NCI-H2029 treated with DMSO at 0.1 percent for 48 hours (cell line): ENCODE data around the gene ZNF324B.
"Not testable (repeated sequence)": the region's sequence is repeated elsewhere in the genome, so short reads cannot be mapped to it uniquely, and the experiment has no call there.

Experiments
- DNase-seq: peaks from one replicate; lab custom pipeline; 2025; lab: John Stamatoyannopoulos, UW

ZNF324B gene

DNA sequence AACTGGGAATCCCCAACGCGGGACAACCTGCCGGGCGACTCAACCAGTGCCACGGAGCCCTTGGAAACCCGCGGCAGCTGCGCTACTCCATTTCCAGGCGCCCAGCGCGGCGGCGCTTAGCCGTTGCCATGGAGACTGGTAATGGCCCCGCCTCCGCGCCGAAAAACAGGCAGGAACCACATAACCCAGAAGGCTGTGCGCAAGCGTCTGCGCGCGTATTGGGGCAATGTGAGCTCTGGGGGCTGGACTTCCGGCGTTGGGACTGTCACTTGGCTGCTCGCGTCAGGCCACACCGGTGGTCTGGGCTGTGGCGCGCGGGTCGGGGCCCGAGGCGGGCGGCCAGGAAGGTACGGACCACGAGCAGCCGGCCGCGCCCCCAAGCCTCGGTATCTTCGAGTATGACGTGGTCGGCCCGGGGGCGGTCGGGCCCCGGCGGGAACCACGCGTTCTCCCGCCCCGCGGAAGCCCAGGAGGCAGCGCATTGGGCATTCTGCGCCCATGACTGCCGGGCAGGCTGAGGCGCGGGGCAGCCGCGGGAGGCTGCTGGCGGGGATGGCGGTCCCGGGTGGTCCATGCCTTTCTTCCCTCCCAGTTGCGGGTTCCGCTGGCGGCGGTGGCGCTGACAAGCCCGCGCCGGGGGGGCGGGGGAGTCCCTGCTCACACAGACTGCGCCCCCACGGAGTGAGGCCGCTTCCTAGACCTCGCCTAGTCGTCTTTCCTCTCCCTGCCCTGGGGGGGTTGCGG is at the start of gene ZNF324B:
ZNF324B (plus strand) TSS at position 265 of the 744 bp plus-strand sequence. CDS start 2,080 bp downstream, outside the sequence.
- peak; percentile 87 for DNase-seq

DNA sequence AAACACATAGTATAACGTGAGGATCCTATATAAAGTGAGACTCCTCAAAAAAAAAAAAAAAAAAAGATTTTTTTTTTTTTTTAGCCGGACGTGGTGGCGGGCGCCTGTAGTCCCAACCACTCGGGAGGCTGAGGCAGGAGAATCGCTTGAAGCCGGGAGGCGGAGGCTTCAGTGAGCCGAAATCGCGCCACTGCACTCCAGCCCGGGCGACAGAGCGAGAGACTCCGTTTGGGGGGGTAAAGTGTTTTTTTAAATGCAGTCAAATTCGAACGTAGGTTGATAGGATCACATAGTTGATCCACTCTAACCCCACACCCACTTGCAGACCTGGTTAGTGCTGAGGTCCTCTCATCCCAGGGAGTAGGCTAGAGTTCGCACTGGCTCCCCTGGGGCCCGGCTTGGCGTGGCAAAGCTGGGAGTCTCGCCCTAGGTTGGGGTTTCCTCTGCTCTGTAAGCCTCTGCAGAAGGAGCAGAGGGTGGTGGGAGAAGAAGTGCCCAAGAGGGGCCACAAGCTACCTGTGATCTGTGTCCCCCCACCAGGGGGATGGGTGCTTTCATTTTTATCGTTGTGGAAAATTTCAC is 49.5 kb upstream of the ZNF324B start:
- DNase-seq: no peak

DNA sequence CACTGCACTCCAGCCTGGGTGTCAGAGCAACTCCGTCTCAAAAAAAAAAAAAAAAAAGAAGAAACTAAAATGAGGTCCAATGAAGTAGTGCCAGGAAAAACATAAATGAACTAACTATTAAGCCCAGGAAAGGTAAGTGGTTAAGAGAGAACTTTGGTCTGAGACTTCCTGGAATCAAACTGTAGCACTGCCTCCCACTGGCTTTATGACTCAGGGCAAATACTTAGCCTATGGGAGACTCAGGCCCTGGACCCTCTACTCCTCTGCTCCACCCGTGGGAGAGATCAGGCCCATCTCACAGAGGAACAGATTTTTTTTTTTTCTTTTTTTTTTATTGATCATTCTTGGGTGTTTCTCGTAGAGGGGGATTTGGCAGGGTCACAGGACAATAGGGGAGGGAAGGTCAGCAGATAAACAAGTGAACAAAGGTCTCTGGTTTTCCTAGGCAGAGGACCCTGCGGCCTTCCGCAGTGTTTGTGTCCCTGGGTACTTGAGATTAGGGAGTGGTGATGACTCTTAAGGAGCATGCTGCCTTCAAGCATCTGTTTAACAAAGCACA is 47.4 kb upstream of the ZNF324B start:
- DNase-seq: not testable (repeated sequence)

- DNase-seq: no peak
Measured at GRCh38 chr19:58406818-58407657, 44.4 kb upstream of the ZNF324B start.

DNA sequence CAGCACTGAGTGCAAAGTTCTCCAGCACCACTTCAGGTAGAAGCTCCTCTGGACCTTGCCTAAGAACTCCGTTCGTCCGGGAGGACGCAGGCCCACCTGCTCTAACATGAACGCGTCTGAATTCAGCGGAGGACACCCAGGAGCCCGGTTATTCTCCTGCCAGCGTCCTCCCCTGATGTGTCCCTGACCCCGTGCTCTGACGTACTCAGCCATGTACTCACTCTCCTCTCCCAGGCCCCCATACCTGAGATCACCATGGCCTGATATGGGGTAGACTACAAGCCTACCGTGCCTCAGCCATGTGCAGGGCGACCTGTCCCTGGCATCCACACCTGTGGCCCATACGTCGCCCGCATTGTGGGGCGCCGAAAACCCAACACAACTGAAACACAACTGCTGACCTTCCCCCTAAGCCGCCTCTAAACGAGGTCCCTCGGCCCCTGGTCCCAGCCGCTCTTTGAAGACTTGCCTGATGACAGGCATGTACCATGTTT is 43.7 kb upstream of the ZNF324B start:
- DNase-seq: no peak

DNA sequence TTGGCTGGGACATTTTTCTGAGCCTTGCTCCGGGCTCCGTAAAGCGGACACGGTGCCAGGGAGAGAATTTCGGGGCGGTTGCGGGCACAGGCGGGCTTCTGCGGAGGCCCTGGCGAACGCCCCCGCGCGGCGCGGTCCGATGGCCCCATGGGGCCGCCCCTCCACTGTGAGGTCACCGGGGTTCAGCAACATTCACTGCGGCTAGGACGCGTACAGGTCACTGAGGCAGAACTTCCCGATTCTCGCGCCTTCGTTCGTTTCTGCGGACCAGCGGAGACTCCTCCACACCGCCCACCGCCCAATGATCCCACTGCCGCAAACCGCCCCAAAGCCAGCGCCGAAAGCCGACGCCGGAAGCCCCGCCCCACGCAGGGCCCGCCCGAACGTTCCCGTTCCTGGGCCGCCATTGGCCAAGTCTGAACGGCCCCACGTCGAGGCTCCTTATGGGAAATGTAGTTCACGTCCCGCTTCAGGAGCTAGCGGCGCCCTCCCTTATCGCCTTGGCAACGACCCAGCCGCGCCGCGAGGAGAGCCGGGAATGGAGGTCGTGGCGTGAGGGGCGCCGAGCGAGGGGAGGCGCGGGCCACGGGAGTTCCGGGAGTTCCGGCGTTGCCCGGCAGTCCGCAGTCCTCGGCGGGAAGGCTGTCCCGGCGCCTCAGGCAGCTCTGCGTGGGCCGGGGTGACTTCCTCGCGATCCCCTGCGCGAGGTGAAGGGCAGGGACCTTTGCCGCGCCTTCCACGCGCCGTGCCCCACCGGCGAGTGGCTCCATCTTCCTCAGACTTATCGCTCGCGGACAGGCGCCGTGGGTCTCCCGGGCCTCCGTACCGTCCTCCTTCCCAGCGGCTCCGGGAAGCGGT is 43.0 kb upstream of the ZNF324B start, which contains the start of gene ZNF584:
ZNF584 (plus strand) TSS at position 498 of the 858 bp plus-strand sequence. CDS start 499 bp downstream, outside the sequence.
- peak; percentile 77 for DNase-seq

GRCh38 chr19:58409010-58409790 is 42.2 kb upstream of the ZNF324B start:
- no peak for DNase-seq

DNA sequence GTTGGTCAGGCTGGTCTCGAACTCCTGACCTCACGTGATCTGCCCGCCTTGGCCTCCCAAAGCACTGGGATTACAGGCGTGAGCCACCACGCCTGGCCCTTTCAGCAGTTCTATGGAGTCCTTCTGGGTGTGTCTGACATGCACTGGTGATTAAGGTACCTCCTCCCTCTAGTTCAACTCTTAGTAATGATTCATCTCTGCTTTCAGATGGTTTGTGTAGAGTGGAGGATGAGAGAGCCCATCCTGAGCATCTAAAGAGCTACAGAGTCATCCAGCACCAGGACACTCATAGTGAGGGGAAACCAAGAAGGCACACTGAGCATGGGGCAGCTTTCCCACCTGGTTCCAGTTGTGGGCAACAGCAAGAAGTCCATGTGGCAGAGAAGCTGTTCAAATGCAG is 34.8 kb upstream of the ZNF324B start:
- no peak for DNase-seq

DNA sequence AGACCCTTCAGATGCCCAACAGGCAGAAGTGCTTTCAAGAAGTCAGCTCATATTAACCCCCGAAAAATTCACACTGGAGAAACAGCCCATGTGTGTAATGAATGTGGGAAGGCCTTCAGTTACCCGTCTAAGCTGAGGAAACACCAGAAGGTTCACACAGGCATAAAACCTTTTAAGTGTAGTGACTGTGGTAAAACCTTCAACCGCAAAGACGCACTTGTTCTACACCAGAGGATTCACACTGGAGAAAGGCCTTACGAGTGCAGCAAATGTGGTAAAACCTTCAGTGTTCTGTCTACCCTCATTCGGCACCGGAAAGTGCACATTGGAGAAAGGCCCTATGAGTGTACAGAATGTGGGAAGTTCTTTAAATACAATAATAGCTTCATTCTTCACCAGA is 34.4 kb upstream of the ZNF324B start:
- no peak for DNase-seq

- DNase-seq: no peak
Measured at GRCh38 chr19:58428617-58429016, 22.8 kb upstream of the ZNF324B start.

DNA sequence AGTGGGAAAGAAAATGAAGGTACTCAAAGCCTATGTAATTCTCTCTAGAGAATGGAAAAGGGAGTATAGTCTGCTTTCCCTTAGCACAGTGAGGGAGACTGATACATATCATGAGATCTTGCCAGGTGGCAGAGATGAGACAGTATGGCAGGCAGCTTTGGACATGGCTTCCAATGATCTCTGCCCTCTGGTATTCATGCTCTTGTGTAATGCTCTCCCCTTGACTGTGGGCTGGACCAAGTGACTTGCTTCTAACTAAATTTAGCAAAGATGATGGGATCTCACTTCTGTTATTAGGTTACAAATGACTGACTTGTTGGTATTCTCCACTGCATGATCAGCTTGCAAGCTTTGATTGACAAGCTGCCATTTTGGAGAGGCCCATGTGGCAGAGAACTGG is 21.7 kb upstream of the ZNF324B start:
- DNase-seq: no peak

- no peak for DNase-seq
Measured at GRCh38 chr19:58434217-58434616, 17.2 kb upstream of the ZNF324B start.

GRCh38 chr19:58439576-58440554 is 11.6 kb upstream of the ZNF324B start, which contains the start of gene ZNF132:
TSS of gene ZNF132 (minus strand) at chr19:58440153. CDS start at chr19:58439821, 332 bp downstream.
- DNase-seq: peak; percentile 93

DNA sequence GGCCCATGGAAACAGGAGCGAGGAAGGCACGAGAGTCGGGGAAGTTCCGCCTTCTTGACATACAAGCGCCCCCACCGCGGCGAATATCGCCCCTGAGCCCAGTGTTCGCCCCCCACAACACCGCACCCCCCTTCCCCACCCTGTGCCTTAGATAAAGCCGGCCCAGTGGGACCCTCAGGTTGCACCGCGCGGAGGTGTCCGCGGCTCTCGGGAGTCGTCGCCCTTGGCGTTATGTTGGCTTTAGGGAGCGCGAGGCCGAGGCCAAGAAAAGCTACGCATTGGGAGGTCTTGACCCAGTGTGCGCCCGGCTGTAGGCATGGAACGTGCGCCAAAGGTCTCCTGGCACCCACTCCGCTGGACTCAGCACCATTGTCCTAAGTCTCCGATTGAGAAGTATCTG is 10.9 kb upstream of the ZNF324B start:
- DNase-seq: no peak

DNA sequence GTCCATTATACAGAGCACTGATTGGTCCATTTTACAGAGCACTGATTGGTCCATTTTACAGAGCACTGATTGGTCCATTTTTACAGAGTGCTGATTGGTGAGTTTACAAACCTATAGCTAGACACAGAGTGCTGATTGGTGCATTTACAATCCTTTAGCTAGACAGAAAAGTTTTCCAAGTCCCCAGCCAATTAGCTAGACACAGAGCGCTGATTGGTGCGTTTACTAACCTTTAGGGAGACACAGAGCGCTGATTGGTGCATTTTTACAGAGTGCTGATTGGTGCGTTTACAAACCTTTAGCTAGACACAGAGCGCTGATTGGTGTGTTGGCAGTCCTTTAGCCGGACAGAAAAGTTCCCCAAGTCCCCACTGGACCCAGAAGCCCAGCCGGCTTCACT is 8.4 kb upstream of the ZNF324B start:
- DNase-seq: not testable (repeated sequence)

DNA sequence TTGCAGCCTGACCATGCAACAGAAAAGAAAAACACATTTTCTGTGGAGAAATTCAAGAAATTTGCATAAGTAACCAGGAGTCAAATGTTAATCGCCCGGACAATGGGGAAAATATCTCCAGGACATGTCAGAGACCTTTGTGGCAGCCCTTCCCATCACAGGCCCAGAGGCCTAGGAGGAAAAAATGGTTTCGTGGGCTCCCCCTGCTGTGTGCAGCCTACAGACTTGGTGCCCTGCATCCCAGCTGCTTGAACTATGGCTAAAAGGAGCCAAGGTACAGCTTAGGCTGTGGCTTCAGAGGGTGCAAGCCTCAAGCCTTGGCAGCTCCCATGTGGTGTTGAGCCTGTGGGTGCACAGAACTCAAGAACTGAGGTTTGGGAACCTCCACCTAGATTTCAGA is 2.6 kb upstream of the ZNF324B start:
- DNase-seq: not testable (repeated sequence)

DNA sequence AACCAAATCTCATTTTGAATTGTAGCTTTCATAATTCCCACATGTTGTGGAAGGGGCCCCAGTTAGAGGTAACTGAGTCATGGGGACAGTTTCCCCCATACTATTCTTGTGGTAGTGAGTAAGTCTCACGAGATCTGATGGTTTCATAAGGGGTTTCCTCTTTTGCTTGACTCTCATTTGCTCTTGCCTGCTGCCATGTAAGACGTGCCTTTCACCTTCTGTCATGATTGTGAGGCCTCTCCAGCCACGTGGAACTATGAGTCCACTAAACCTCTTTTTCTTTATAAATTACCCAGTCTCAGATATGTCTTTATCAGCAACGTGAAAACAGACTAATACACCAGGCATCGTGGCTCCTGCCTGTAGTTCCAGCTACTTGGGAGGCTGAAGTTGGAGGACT is 1.4 kb upstream of the ZNF324B start:
- DNase-seq: not testable (repeated sequence)

GRCh38 chr19:58450856-58451357 is 515 bp upstream of the ZNF324B start:
- no peak for DNase-seq

- no peak for DNase-seq
Measured at GRCh38 chr19:58453743-58454142, 2.3 kb downstream of the ZNF324B start.
